HG03095 (cell line): ENCODE data around the gene SLC16A13.
"Not testable (repeated sequence)": the region's sequence is repeated elsewhere in the genome, so short reads cannot be mapped to it uniquely, and the experiment has no call there.

Experiments
- ATAC-seq: cut with Tn5 transposase; IDR thresholded peaks from one replicate; pipeline ENCODE4 v1.9.1; 2021; ENCODE audit warnings: moderate library complexity; ENCODE audit not compliant: unreplicated experiment

SLC16A13 gene

DNA sequence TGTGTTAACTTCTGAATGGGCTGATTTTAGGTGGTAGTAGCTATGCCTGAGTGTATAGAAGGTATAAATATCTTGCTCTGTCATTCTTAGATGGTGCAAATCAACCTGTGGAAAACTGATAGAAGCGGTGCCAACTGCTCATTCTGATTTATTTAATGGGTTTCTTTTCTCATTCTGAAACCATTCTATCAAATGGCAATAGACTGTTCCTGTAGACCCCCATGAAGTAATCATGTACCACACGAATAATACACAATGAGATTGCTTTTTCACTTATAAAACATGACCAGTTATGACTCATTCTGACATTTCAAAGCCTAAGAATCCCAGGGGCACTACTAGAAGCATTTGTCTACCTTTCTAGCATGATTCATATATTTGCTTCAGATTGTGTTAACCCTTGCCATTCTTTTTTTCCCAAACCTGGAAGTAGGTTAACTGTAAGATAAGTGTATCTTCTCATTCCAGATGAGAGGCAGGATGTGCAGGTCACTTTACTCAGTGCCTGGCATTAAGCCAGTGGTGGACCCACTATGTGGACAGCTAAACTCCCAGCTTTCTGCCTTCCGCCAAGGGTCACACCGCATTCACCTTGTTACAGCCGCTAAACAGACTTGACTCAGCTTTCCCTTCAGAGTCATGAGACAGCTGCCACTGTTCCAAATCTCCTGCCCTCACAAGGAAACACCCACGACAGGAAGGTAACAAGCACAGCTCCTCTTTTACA, 24.5 kb downstream of the SLC16A13 start:
- no peak for ATAC-seq

DNA sequence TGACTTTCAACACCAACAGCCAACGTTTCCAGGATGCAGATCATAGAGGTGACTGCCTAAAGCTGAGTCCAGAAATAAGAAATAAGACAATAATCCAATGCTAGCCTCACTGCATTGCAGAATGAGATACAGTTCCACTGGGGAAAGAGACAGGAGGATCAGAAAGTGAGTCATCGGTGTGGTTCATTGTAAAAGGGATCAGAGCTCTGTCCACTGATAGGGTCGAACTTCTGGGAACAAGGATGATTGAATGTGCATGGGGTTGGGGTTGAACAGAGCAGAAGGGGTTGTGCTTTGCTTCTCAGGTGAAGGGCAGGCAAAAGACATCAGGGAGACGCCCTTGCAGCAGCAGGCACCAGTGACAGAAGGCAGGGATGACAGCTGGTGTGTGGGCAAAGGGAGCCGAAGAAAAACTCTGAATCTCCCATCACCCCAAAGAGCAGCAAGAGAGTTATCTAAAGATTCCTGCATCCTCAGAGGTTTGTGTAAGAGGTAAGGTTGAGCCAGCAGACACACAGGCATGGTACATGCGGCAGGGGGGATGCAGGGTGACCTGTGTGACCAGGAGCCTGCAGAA, 27.8 kb downstream of the SLC16A13 start:
- no peak for ATAC-seq

DNA sequence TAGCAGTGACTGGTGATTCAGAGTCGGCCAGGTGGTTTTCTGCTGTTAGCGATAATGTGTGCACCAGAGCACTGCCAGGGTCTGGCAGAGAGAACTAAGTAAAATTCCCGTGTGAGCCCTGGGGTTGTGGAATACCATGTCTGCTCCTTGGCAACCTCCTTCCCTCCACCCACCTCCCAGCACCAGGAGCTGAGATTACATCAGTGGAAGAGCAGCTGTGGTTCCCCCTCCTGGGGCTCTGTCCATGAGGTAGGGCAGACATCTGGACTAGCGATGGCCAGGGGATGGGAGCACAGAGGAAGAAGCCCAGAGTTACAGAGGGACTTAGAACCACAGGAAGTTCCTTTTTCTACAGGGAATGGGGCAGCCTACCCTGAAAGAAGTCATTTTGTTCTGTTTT, 28.4 kb downstream of the SLC16A13 start:
- ATAC-seq, result no peak

DNA sequence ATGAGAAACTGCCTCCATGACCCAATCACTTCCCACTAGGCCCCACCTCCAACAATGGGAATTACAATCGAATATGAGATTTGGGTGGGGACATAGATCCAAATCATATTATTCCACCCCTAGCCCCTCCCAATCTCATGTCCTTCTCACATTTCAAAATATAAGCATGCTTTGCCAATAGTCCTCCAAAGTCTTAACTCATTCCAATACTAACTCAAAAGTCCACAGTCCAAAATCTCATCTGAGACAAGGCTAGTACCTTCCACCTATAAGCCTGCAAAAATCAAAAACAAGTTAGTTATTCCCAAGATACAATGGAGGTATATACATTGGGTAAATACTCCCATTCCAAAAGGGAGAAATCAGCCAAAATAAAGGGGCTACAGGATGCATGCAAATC, 31.4 kb downstream of the SLC16A13 start:
- ATAC-seq, result no peak

DNA sequence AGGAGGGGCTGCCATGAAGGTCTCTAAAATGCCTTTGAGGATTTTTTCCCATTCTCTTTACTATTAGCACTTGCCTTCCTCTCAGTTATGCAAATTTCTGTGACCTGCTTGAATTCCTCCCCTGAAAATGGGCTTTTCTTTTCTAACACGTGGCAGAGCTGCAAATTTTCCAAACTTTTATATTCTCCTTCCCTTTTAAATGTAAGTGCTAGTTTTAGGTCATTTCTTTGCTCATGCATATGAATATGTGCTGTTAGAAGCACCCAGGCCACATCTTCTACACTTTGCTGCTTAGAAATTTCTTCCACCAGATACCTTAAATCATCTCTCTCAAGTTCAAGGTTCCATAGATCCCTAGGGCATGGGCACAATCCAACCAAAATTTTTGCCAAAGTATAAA, 32.5 kb downstream of the SLC16A13 start:
- ATAC-seq, result no peak

DNA sequence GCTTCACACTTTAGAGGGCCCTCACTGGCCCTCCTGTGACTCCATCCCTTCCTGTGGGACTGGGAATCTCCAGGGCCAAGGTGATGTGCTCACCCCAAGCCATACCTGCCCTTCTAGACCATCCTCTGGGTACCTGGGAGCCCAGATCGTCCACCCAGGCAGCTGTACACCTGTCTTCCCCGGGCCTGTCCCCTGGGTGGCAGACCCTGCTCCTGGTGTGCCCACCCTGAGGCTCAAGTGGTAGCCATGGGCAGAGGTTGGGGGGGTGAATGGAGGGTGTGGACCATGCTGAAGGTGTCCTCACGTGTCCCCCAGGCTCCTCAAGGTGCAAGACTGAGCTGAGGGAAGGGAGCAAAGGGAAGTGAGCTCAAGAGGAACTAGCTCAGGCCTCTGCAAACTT, 34.9 kb downstream of the SLC16A13 start:
- no peak for ATAC-seq

DNA sequence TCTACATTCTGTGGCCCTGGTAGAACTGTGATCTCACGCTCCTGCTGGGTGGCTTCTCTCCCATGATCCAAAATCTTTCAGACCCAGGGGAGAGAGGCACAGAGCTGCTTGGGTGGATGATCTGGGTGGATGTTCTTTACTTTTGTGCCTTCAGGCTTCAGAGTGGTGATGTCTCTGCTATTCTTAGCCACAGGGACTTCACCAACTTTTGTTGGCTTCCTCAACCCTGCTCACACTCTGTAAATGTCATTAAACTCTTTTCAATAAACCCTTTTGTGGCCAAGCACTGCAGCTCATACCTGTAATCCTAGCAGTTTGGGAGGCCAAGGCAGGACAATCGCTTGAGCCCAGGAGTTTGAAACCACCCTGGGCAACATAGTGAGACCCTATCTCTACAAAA, 36.6 kb downstream of the SLC16A13 start:
- no peak for ATAC-seq

DNA sequence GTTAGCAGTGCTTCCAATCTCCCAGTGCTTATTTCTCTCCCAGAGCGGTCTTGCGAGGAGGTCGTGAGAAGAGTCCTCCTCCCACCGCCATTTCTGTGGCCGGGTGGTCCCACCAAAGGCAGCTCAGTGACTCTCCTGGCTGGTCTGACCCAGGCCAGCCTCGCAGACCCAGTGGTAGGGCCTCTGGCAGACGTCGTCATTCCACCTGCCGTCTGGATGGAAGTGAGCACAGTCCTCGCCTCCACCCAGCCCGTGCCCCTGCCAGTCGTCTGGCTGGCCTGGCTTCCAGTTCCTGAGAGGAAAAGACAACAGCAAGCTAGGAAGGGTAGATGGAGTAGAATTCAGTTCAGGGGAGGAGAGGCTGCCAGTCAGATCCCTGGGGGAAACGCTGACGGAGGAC, 39.1 kb downstream of the SLC16A13 start:
- no peak for ATAC-seq

DNA sequence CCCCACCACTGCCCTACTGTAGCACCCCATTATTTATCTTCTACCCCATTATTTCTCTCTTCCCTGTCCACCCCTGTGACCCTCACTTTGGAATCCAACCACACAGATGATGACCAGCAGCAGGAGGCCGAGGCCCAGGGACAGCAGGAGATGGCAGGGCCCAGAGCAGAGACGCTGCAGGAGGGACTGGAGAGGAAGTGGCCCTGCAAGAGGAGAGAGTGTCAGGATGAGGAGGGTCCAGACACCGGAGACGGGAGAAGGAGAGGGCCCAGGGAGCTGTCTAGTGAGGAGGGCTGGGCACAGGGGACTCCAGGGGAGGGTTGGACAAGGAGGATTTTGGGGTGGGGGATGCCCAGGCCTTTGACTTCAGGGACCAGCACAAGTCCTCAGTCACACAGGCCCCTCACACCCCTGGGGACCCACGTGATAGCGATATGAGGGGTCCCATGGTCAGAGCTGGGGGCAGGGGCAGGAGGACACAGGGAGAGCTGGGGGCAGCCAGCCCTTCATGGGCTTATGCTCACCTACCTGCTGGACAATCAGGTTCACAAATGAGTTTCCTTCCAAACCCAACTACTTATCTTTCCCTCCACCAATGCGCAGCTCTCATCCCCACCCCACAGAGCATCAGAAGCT, 42.2 kb downstream of the SLC16A13 start:
- ATAC-seq, result no peak

DNA sequence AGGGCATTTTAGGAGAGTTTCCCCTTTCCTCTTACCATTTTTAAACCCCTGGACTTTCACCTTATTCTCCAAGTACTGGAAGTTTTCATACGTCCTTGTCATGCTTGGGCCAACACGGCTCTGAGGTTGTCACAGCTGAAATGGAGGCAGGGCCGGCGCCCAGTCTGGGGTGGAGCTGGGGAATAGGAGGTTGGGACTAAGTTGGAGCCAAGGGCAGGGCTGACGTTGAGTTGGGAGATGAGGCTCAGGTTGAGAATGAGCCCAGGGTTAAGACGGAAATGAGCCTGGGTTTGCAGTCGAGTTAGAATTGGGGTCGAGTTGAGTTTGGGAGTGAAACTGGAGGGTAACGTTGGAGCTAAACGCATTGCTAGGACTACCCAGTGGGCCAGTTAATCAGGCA, 42.9 kb downstream of the SLC16A13 start:
- no peak for ATAC-seq

DNA sequence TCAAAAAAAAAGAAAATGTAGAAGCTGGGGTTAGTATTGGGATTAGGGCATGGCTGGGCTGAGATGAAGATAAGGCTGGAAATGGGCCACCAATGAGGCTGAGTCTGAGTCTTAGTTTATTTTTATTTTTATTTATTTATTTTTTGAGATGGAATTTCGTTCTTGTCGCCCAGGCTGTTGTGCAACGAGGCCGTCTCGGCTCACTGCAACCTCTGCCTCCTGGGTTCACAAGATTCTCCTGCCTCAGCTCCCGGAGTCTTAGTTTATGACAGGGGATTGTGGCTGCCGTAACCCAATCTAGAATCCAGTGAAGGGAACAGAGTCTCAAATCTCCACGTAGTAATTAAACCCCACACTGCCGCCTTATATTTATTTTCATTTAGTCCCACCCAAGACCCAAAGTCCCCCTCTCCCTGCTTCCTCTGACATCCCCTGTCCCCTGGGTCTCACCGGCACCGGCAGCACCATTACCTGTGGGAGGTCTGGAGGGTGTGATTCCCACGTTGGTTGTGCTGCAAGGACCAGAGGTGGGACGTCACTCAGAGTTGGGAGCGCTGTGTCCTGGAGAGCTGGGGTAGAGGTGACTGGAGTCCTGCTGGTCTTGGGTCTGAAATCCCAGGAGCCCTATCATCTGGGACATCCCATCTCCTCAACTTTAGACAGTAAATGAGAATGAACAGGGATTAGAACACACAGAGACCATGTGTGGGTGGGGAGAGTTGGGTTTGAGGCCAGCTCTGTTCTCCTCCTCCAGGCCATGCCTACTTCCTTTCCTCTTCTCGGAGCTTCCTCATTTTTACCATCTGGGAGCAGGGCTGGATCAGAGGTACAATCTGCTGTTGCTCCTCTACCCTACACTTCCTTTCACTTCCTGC, 44.0 kb downstream of the SLC16A13 start, which contains the start of gene CLEC10A:
Gene CLEC10A, minus strand, starts transcription at position 671 of the 875 bp plus-strand sequence. CDS start 1,439 bp downstream, outside the sequence.
- no peak for ATAC-seq

DNA sequence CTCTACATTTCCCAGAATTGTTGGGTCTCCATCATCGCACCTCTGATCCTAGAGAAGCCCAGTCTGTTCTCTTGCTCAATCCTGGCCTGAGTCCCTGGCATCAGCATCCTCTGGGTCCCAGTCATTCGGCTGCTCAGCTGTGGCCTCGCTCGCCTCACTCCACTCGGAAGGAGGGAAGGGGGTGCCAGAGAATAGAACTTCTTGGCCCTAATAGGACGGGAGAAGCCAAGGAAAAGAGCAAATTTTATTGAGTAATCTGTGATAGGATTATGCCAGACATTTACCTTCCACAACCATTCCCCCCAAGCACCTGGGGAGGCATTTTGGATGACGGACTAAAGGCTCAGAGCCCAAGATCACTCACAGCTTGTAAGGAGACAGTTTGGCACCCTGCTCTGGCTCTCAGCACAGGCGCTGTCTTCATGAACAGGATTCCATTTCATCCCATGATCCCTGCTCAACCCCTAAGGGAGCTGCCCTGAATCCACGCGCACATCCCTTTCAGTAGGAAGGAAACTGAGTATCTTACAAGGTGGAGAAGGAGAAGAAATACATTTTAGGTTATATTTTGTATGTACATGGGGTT, 44.7 kb downstream of the SLC16A13 start:
- ATAC-seq, result no peak

DNA sequence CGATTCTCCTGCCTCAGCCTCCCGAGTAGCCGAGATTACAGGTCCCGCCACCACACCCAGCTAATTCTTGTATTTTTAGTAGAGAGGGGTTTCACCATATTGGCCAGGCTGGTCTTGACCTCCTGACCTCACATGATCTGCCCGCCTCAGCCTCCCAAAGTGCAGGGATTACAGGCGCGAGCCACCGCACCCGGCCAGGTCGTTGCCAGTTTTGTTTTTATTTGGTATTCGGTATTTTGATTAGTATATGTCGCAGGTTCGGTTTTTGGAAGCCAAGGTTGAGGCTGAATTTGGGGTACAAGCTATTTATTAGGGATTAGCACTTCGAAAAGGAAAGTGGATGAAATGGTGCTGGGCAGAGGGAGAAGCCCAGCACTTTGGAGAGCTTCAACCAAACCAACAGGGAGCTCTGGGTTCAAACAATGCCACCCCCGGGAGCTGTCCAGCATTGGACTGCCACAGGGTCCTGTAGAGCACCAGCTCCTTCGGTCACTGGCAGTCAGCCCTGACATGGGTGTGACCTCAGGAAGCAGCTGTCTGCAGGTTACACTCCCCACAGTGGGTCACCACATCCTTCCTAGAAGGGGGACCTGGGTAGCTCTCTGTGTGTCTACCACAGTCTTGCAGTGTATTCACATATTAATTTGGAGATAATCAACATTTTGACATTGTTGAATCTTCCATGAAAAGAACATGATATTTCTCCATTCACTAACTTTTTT, 45.7 kb downstream of the SLC16A13 start:
- ATAC-seq, result no peak

DNA sequence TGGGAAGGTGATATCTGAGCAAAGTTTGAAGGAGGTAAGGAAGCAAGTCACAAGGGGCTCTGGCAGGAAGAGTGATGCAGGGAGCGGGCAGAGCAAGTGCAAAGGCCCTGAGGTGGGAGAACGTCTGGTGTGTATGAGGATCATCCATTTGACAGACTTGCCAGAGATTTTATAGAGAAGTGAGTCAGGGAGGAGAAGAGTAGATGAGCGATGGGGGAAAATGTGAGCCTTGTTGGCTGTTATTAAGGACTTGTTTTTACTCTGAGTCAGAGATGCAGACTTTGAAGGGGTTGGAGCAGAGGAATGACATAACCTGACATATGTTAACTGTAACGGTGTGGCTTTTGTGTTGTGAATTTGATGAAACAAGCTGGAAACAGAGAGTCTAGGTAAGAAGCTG, 47.8 kb downstream of the SLC16A13 start:
- no peak for ATAC-seq

DNA sequence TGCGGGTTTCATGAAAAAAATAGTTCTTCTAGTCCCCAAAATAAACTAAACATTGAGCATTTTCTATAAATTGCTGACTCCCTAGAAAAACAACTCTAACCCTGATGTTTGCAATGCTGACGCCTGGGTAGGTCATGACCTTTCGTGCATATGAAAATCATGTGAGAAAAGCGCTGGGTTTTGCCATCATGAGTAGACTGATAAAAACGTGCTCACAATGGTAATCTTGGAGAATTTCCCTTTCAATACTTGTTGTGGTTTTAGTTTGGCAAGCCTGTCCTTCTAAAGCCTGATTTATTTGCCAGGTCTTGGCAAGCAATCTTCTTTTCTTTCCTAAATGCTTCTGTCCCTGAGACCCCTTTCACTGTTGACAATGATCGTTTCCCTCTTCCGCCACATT, 48.3 kb downstream of the SLC16A13 start:
- ATAC-seq, result no peak

DNA sequence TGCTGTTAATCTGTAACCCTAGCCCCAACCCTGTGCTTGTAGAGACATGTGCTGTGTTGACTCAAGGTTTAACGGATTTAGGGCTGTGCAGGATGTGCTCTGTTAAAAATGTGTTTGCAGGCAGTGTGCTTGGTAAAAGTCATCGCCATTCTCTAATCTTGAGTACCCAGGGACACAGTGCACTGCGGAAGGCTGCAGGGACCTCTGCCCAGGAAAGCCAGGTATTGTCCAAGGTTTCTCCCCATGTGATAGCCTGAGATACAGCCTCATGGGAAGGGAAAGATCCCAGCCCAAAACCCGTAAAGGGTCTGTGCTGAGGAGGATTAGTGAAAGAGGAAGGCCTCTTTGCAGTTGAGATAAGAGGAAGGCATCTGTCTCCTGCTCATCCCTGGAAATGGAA, 52.6 kb downstream of the SLC16A13 start:
- not testable (repeated sequence) for ATAC-seq

DNA sequence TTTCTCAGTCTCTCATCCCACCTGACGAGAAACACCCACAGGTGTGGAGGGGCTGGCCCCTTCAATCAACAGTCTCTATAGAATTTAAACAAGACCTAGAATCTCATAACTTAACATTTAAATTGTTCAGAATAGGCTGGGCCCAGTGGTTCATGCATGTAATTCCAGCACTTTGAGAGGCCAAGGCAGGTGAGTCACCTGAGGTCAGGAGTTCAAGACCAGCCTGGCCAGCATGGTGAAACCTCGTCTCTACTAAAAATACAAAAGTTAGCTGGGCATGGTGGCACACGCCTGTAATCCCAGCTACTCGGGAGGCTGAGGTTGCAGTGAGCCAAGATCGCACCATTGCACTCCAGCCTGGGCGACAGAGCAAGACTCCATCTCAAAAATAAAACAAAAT, 53.8 kb downstream of the SLC16A13 start:
- not testable (repeated sequence) for ATAC-seq
